AG09319 (cell line): Measurements from ENCODE around the gene GAL3ST3.
"Not testable (repeated sequence)": the region's sequence is repeated elsewhere in the genome, so short reads cannot be mapped to it uniquely, and the experiment has no call there.

Experiments used
- DNase-seq: peaks from one replicate; pipeline ENCODE4 v3.0.0-alpha.2; 2010; ENCODE audit warnings: low read depth; ENCODE audit errors: extremely low read depth
- CTCF ChIP-seq: IDR thresholded peaks from 2 replicates; pipeline ENCODE4 v1.5.1; 2011; ENCODE audit warnings: low read depth, mild to moderate bottlenecking, inconsistent platforms, low read length, moderate library complexity

Gene GAL3ST3

GRCh38 chr11:66012371-66012945 is 36.5 kb downstream of the GAL3ST3 start:
- no peak for TF ChIP-seq CTCF
- DNase-seq = no peak

- DNase-seq = no peak
- no peak for TF ChIP-seq CTCF
Observed at GRCh38 chr11:66011785-66012303, 37.1 kb downstream of the GAL3ST3 start, which contains the start of gene CST6. Gene CST6 (plus strand): TSS chr11:66012008. CDS start chr11:66012045, 37 bp downstream.

GRCh38 chr11:66011239-66011784 is 37.6 kb downstream of the GAL3ST3 start:
- no peak for DNase-seq
- no peak for TF ChIP-seq CTCF

- DNase-seq = not testable (repeated sequence)
Observed at GRCh38 chr11:66010036-66010435, 38.9 kb downstream of the GAL3ST3 start.

GRCh38 chr11:66008468-66009101 is 40.4 kb downstream of the GAL3ST3 start:
- no peak for TF ChIP-seq CTCF

GRCh38 chr11:66008095-66008467 is 40.9 kb downstream of the GAL3ST3 start:
- TF ChIP-seq CTCF = no peak
- DNase-seq = no peak

More at GRCh38 chr11:66008468-66009101, 40.4 kb downstream of the GAL3ST3 start:
- no peak for DNase-seq

- no peak for DNase-seq
- no peak for TF ChIP-seq CTCF
Observed at GRCh38 chr11:66007201-66007634, 41.7 kb downstream of the GAL3ST3 start.
